Stimulated activated CD8-positive, alpha-beta memory T cell treated with anti-CD3 and anti-CD28 coated beads, Interleukin-15, amount 100 ng/mL, for 48 hours (primary cell): ENCODE results near the gene MYO5B.
"Not testable (repeated sequence)": the region's sequence is repeated elsewhere in the genome, so short reads cannot be mapped to it uniquely, and the experiment has no call there.

Experiments used
- DNase-seq, 2 donors: peaks; one replicate each; pipeline ENCODE4 v3.0.0-alpha.2; 2020; ENCODE audit warnings: low read depth in 2 of 2

MYO5B gene

DNA sequence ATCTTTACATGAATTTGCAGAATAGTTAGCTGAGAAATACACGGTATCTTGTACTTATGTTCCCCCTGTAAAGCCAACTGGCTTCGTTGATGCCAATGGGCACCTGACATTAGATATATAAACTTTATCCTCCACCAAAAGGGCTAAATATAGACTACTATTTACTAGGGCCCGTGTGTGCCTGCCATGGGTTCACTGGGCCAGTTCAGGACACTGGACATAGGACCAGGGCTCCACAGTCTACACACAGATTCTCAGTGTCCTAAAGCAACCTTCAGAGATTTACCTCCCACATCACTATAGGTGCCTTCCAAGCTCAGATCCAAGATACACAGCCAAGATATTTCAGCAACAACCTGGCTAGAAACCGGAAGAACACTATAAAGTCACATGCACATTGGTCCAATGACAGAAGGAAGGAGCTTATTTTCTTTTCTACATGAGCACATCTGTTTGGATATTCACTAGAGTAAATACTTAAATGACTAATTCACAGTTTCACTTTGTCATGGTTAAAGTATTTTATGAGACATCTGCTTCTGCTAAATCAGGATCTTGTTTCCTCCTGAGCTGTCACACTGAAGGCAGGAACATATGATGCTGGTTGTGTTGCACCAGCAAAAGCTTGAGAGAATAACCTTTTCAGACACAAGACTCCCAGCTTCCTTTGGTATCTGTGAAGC lies 95.1 kb downstream of the MYO5B start:
- DNase-seq = no peak

DNA sequence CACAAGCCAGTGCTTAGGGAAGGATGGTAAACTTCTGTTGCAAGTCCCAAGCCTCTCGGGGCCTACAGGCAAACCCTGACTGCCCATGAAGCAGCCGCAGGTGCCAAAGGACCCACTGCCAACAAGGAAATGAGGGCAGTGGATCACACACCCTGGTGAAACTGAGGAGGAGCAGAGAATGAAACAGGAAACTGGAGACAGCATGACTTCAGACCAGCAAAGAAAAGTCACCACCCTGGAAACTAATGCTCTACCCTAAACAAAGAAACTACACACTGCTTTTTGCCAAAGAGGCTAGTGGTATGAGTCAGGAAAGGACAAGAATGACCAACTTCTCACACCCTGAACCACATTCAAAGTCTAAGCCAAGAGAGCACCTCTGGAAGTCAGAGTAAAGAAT lies 97.2 kb downstream of the MYO5B start:
- no peak for DNase-seq

DNA sequence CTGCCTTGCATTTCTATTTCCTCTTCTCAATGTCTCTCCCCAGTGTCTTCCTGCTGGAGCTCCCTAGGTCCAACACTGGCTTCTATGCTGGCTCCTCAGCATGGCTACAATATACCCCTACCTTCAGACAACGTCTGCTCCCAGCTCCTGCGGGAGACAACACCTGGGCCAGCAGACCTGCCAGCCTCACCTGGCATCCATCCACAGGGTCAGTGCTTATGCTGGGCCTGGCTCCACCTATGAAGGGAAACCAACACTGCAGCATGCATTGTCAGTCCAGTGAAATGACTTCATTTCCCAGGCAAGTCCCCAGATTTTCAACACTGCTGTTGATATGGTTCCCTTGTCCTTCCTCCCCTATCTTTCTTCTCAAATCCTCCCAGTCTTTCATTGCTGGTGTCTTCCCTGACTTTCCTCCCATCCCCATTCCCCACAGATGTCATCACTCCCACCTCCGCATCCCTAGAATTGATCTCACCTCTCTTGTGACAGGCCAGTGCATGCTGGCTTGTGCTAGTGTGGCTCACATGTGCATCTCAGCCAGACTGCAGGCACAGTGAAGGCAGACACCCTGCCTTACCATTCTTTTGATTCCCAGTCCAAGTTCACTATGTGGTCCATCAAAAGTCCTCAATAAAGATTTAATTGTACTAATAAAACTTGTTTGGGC lies 98.0 kb downstream of the MYO5B start:
- no peak for DNase-seq

- DNase-seq = not testable (repeated sequence)
These were observed 100.2 kb downstream of the MYO5B start for GRCh38 chr18:50094786-50095185.

DNA sequence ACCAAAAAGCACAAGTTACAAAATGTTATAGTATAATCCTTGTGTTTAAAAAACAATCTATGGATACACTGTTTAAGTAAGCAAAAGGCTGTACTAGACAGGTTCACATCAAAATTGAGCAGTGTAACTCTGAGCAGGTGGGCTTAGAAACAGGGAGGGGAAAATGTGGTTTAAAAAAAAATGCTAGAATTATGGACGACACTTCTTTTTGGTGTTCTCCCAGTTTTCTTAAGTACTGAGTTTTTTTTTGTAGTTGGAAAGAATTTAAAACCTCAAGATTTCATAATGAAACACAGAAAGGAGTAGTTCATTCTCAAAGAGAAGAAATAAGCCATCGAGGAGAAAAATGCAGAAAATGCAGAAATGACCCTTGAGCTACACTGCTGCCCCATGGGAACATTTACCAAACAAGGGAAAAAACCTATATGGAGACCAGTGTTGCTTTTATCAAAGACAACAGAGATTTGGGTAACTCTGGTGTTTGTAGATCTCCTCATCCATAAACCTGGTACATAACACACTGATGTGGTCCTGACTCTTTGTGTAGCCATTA lies 100.7 kb downstream of the MYO5B start:
- no peak for DNase-seq

- DNase-seq = no peak
These were observed 101.4 kb downstream of the MYO5B start for GRCh38 chr18:50093366-50094064.

GRCh38 chr18:50092245-50092805 lies 102.6 kb downstream of the MYO5B start:
- DNase-seq = no peak

- DNase-seq = no peak
These were observed 103.3 kb downstream of the MYO5B start for GRCh38 chr18:50091509-50092244.

DNA sequence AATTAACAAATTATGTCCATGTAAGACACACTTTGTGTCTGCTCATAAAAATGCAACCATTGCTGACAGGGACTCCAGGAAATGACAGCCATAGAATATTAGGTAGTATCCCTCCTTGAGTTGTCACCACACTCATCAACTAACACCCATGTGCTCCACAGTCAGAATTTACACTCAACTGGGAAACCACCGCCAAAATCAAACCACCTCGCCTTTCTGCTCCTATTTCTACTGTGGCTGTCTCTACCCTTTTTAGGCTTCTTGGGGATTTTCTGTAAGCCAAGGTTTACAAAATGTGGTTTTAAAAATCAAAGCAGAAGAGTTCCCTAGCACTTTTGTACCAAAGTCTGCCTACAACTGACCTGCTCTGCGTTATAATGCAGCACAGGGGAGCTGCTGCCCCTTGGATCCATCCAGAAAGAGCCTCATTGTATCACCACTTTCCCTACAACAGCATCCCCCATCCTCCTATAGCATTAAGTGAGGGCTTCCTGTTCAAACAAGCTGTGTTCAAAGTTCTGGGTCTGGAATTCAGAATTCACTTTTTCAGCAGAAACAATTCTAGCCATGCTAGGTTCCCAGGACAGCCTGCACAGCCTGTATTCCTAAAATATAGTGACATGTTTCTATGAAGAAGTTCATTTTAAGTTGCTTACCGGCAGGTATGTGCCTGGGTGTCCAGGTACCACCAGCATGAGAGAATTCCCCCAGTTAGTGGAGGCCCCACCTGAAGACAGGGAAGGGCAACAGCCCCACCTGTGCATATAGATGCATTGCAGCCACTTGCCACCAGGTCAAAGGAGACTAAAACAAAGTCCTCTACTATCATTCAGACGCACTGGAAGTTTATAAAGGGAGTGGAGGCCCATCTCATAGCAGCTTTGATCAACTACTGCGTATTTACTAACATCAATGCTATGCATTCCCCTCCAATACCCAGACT lies 104.3 kb downstream of the MYO5B start:
- DNase-seq = no peak

DNA sequence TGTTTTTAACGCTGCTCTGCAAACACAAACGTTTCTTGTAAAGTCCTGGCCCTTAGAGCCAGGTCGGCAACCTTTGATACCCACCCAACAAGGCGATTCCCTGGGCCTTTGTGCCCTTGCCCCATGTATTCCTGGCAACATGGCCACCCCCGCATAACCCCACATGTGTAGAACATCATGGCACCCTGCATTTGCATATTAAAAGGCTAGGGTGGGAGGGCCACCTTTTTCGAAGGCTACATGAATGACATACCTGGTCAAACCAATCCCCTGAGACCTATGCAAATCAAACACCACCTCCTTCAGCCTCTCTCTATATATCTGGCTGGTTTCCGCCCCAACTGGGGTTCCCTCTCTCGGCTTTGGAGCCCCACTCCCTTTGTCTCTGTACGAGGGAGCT lies 105.2 kb downstream of the MYO5B start:
- no peak for DNase-seq

DNA sequence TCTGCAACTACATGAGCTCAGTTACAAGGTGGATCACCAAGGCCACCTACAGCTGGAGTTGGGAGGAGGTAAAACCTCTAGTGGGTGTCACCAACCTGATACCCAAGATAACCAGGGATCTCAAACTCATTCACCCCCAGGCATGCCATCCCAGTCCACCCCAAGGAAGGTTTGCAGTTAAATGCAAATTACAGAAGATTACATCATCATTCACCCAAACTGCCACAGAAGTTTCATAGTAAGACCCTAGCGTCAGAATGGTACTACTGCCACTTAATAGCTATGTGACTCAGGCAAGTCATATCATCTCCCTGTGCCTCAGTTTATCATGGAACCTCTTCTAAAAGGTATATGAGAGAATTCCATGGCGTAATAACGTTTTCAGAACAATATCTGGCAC lies 111.2 kb downstream of the MYO5B start:
- DNase-seq = no peak

- DNase-seq = no peak
These were observed 113.9 kb downstream of the MYO5B start for GRCh38 chr18:50080932-50081560.

GRCh38 chr18:50080316-50080715 lies 114.6 kb downstream of the MYO5B start:
- DNase-seq = no peak

GRCh38 chr18:50079571-50080295 lies 115.2 kb downstream of the MYO5B start:
- no peak for DNase-seq

DNA sequence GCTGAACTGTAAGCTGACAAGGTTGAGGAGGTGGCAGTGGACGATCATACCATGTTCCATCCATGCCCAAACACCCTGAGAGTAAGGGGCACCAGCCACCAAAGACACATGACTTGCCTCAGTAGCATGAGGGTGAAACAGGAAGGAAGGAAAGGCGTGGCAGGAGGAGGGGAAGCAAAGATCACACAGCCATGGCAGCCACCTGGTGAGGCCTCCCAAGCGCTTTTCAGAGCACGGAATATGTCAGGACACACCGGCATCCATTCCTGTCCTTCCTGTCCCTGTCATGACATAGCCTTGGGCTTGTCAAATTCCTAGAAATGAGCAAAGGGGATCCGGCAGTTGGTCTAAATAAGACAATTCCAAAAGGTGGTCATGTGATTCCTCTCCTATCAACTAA lies 118.7 kb downstream of the MYO5B start:
- no peak for DNase-seq

- no peak for DNase-seq
These were observed 119.2 kb downstream of the MYO5B start for GRCh38 chr18:50075772-50076171.

DNA sequence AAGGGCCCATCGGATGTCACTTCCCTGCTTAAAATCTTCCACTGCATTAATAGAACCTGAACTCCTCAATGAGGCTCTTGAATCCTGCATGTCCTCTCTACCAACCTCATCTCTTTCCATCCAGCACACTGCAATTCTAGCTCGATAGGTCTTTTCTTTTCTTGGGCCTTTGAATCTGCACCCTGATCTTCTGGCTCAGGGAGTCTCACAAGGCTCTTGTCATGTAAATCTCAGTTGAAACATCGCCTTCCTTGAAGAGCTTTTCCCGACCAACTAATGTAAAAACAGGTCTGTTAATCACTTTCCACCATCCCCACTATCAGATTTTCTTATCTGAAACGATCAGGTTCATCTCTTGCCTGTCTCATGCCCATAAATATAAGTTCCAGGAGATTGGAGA lies 120.5 kb downstream of the MYO5B start:
- no peak for DNase-seq

DNA sequence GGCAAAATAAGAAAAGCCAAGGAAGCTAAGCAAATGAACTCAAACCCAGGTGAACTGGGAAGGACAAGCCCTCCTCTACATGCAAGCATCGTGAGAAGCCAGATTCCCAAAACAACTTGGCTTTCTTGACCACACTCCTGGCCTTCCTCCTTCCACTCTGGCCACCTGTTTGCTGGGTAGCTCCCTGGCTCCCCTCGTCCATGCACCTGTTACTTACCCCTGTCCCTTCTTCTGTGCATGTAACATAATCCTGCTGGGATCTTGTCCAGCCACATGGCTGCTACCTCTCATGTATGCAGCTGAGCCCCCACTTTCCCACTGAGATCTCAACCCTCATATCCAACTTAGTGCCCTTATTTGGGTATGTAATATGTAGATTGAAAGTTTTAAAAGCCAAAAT lies 121.6 kb downstream of the MYO5B start:
- DNase-seq = no peak

DNA sequence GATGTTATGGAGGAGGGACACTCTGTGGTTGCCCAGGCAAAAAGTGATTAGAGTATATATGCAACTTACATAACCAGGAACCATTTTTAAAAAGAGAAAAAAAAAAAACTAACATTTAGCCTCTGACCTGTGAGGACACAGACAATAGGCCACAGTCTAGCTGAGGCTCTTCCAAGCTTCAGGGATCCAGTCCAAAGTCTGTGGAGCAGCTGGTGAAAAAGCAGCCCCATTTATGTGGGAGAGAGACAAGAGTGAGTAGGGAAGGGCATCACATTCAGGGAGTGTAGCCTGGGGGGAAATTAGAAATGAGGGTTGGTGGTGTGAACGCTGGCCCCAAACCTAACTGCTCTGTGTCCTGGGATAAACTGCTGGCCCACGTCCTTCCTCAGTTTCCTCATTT lies 122.8 kb downstream of the MYO5B start:
- no peak for DNase-seq
